Keratinocyte (primary cell): ENCODE data around the gene NOL7. TPM values are rescaled to one million over a fixed set of nuclear protein-coding genes. Genes with fewer than 3 reads are reported as not detected.

Source experiments
- DNase-seq: peaks from one replicate; pipeline ENCODE4 v3.0.0-alpha.2; 2011; ENCODE audit warnings: low read depth, missing footprints, low spot score
- FAIRE-seq: peaks from 2 replicates; lab custom pipeline; 2011; peaks lifted over from hg19 to GRCh38; lab: Jason Lieb, UNC
- H2AFZ ChIP-seq: 2 replicates; pipeline ENCODE4 v1.6.0; 2012; ENCODE audit warnings: low read length, control low read depth, inconsistent platforms; ENCODE audit not compliant: control insufficient read depth
- H3K27ac ChIP-seq: 2 replicates; pipeline ENCODE4 v1.5.1; 2011; ENCODE audit warnings: low read length; ENCODE audit not compliant: control insufficient read depth, insufficient read depth
- H3K27me3 ChIP-seq: 3 replicates; pipeline ENCODE4 v1.6.0; 2011; ENCODE audit warnings: low read length; ENCODE audit not compliant: control insufficient read depth, insufficient read depth; ENCODE audit errors: extremely low read depth
- H3K36me3 ChIP-seq, 2 experiments: 2 replicates in 1 of 2; 3 replicates in 1 of 2; pipeline ENCODE4 v1.5.1; 2011; ENCODE audit warnings: low read length in 2 of 2, mild to moderate bottlenecking in 1 of 2; ENCODE audit not compliant: control insufficient read depth in 2 of 2, insufficient read depth in 2 of 2; ENCODE audit errors: extremely low read depth in 1 of 2
- H3K4me1 ChIP-seq: 3 replicates; pipeline ENCODE4 v1.5.1; 2011; ENCODE audit warnings: low read length; ENCODE audit not compliant: control insufficient read depth, insufficient read depth; ENCODE audit errors: extremely low read depth
- H3K4me2 ChIP-seq: 3 replicates; pipeline ENCODE4 v1.6.0; 2011; ENCODE audit warnings: low read depth, low read length; ENCODE audit not compliant: control insufficient read depth, insufficient read depth; ENCODE audit errors: extremely low read depth
- H3K4me3 ChIP-seq, 3 experiments: fragments of 200-600 bp in 1 of 3; sonication (generic) in 1 of 3; 2 replicates in 2 of 3; 3 replicates in 1 of 3; pipeline ENCODE4 v1.5.1; 2011 to 2016; ENCODE audit warnings: low read length in 3 of 3, mild to moderate bottlenecking in 3 of 3, control low read depth in 2 of 3, inconsistent platforms in 1 of 3, low read depth in 1 of 3, mixed read lengths in 1 of 3, mixed run types in 1 of 3, moderate library complexity in 1 of 3; ENCODE audit not compliant: control insufficient read depth in 2 of 3, insufficient read depth in 2 of 3; ENCODE audit errors: extremely low read depth in 1 of 3
- H3K79me2 ChIP-seq: 2 replicates; pipeline ENCODE4 v1.6.0; 2012; ENCODE audit warnings: low read length; ENCODE audit not compliant: control insufficient read depth, insufficient read depth
- H3K9ac ChIP-seq: 3 replicates; pipeline ENCODE4 v1.6.0; 2011; ENCODE audit warnings: low read length; ENCODE audit not compliant: control insufficient read depth, insufficient read depth; ENCODE audit errors: extremely low read depth
- H3K9me1 ChIP-seq: 3 replicates; pipeline ENCODE4 v1.6.0; 2011; ENCODE audit warnings: low read length; ENCODE audit not compliant: control insufficient read depth, insufficient read depth; ENCODE audit errors: extremely low read depth
- H3K9me3 ChIP-seq: 2 replicates; pipeline ENCODE4 v1.5.1; 2012; ENCODE audit warnings: low read depth, low read length; ENCODE audit not compliant: control insufficient read depth
- H4K20me1 ChIP-seq: 3 replicates; pipeline ENCODE4 v1.6.0; 2011; ENCODE audit warnings: low read length; ENCODE audit not compliant: control insufficient read depth, insufficient read depth; ENCODE audit errors: extremely low read depth
- EZH2 ChIP-seq: IDR thresholded peaks from one replicate; pipeline ENCODE4 v1.6.1; 2012; ENCODE audit warnings: inconsistent platforms, mild to moderate bottlenecking, low read length, moderate library complexity
- dilution Hi-C: fragments of 300-500 bp; cut with MboI; formaldehyde crosslinking; loops from one replicate; pipeline ENCODE4 v1.7.0; 2020; ENCODE audit warnings: low sequenced_read_pairs; ENCODE audit not compliant: extremely low pct_ligation_motif_present
- polyA plus RNA-seq, 5 experiments: library from polyadenylated mRNA; depleted of rRNA in 3 of 5; stranded (reverse) in 3 of 5; stranded (forward) in 1 of 5; unstranded in 1 of 5; fragments of >200 nt; gene quantifications; 1 replicate in 1 of 5; 2 replicates in 3 of 5; 3 replicates in 1 of 5; pipeline versions ENCODE4 v1.2.1 to v1.2.3, GENCODE V29; 2011 to 2012; ENCODE audit warnings: missing spikeins in 2 of 5, low read depth in 1 of 5, low replicate concordance in 1 of 5
- TF ChIP-seq, protein P1 (sequence below), 3 experiments: IDR thresholded peaks in 1 of 3; conservative IDR thresholded peaks in 1 of 3; optimal IDR thresholded peaks in 1 of 3; 2 replicates in 2 of 3; 3 replicates in 1 of 3; pipeline versions ENCODE3 to v1.5.1; 2011; ENCODE audit warnings: low read length in 3 of 3, mild to moderate bottlenecking in 3 of 3, moderate library complexity in 2 of 3, control low read depth in 1 of 3, inconsistent platforms in 1 of 3; ENCODE audit not compliant: insufficient read depth in 2 of 3; ENCODE audit errors: extremely low read depth in 1 of 3

The NOL7 gene
- polyA plus RNA-seq, 1 donor (not counting 4 experiments of a cell fraction or from before 2014, with no cell fraction given): 45.3 TPM

DNA sequence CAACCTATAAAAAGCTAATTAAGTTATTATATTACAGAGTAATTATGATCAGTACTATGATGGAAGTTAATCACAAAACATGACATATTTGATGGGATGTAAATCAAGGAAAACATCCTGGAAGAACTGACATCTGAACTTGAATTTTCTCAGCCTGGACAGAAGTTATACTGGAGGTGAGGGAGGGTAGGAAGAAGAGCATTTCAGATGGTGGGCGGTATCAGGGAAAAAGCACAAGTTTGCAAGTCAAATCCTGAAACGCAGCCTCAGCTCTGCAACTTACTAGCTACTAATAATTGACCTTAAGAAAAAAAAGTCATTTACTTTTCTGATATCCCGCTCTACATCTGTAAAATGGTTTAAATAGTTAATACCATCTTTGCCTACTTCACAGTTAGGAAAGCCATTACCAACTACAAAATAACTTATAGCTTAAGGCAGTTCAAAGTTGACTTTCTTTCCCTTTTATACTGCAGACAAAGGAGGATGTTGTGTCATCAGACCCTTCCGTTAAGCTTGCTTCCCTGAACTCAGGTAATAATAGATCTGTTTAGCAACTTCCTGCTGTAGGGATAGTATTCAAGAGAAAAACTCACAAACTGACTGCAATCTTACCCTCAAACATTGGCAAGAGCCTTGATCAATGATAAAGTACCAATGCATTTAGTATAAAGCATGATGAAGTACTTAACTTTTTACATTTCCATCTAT, 21.0 kb downstream of the NOL7 start:
- no peaks in the 10 kb centered on the region for H4K20me1 ChIP-seq
- H3K9me1 ChIP-seq: no peaks in the 10 kb centered on the region
- no peaks in the 10 kb centered on the region for H3K79me2 ChIP-seq
- H3K27ac ChIP-seq: no peak overlapping the region
- no peak overlapping the region for H3K4me2 ChIP-seq
- dilution Hi-C loops: no loop called here
- no peaks in the 10 kb centered on the region for H3K9me3 ChIP-seq
- no peak overlapping the region for H3K9ac ChIP-seq
- no peak overlapping the region for H3K4me3 ChIP-seq
- no peak overlapping the region for H2AFZ ChIP-seq
- FAIRE-seq: no peak
- no peaks in the 10 kb centered on the region for H3K4me1 ChIP-seq
- no peaks in the 10 kb centered on the region for H3K27me3 ChIP-seq
- peaks cover 6 to 19% of the 10 kb centered on the region in 2 experiments for H3K36me3 ChIP-seq
- no peak for DNase-seq
- TF ChIP-seq, protein P1, sequence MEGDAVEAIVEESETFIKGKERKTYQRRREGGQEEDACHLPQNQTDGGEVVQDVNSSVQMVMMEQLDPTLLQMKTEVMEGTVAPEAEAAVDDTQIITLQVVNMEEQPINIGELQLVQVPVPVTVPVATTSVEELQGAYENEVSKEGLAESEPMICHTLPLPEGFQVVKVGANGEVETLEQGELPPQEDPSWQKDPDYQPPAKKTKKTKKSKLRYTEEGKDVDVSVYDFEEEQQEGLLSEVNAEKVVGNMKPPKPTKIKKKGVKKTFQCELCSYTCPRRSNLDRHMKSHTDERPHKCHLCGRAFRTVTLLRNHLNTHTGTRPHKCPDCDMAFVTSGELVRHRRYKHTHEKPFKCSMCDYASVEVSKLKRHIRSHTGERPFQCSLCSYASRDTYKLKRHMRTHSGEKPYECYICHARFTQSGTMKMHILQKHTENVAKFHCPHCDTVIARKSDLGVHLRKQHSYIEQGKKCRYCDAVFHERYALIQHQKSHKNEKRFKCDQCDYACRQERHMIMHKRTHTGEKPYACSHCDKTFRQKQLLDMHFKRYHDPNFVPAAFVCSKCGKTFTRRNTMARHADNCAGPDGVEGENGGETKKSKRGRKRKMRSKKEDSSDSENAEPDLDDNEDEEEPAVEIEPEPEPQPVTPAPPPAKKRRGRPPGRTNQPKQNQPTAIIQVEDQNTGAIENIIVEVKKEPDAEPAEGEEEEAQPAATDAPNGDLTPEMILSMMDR (optimal IDR thresholded peaks at IDR 0.05 in 1 of 3, IDR thresholded peaks at IDR 0.05 in 1 of 3, conservative IDR thresholded peaks at IDR 0.05 in 1 of 3; ENCODE audit: extremely low read depth in 1 of 3, insufficient read depth in 2 of 3, low read length in 3 of 3): no peak
- no peak for TF ChIP-seq EZH2

DNA sequence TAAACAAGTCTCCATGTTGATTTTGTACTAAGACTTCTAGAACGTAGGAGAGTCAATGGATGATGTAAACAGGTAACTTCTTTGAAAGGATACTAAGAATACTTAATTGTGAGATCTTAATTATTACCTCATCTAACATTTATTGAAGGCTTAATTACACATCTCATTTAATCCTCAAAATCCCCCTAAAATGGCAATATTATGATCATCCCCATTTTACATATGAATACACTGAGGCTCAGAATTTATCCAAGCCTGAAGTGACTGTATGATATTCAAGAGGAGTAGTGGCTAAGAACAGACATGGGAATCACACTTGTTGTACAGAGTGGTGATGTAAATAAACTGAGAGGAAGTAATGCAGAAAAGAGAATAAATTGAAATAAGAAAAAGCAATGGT, 22.9 kb downstream of the NOL7 start:
- no peak for FAIRE-seq

More for the DNA sequence above, 22.9 kb downstream of the NOL7 start:
- dilution Hi-C loops: no loop called here
- H3K9ac ChIP-seq: no peak overlapping the region
- TF ChIP-seq EZH2: no peak
- TF ChIP-seq, protein P1 (optimal IDR thresholded peaks at IDR 0.05 in 1 of 3, IDR thresholded peaks at IDR 0.05 in 1 of 3, conservative IDR thresholded peaks at IDR 0.05 in 1 of 3; ENCODE audit: extremely low read depth in 1 of 3, insufficient read depth in 2 of 3, low read length in 3 of 3): no peak
- no peak overlapping the region for H3K4me3 ChIP-seq
- H3K4me2 ChIP-seq: no peak overlapping the region
- H3K27me3 ChIP-seq: no peaks in the 10 kb centered on the region
- H3K27ac ChIP-seq: no peak overlapping the region
- H2AFZ ChIP-seq: no peak overlapping the region
- H3K79me2 ChIP-seq: no peaks in the 10 kb centered on the region
- H3K9me1 ChIP-seq: no peaks in the 10 kb centered on the region
- H3K4me1 ChIP-seq: no peaks in the 10 kb centered on the region
- H3K36me3 ChIP-seq: peaks cover 6 to 13% of the 10 kb centered on the region in 2 experiments
- no peak for DNase-seq
- H4K20me1 ChIP-seq: no peaks in the 10 kb centered on the region
- no peaks in the 10 kb centered on the region for H3K9me3 ChIP-seq
